Measurements from ENCODE around the gene KCNMA1. TPM values are rescaled to one million over a fixed set of nuclear protein-coding genes. Genes with fewer than 3 reads are reported as not detected.

KCNMA1 gene
- total and polyA plus RNA-seq, 10 donors = 9.3 to 114 (median 51.5) TPM

- H3K4me1 ChIP-seq = peaks cover 0 to 3% (median 0%) of the 10 kb centered on the region in 6 donors
- intact Hi-C loops (cut with DNase I; ENCODE audit: low total_unique reads) = no loop called here
- no peaks in the 10 kb centered on the region for H3K36me3 ChIP-seq
- no peaks in the 10 kb centered on the region for H3K9me3 ChIP-seq
- 65 to 79% (median 76%) methylated on average over 7 of the region's 7 CpGs for WGBS, 5 donors
- TF ChIP-seq POLR2A (IDR thresholded peaks at IDR 0.05) = no peak
- TF ChIP-seq POLR2AphosphoS5 (IDR thresholded peaks at IDR 0.05) = no peak
- no peak for TF ChIP-seq CTCF (IDR thresholded peaks at IDR 0.05 in 8 of 11, conservative IDR thresholded peaks at IDR 0.05 in 3 of 11)
- H3K4me3 ChIP-seq = no peak overlapping the region
- H3K27ac ChIP-seq = no peak overlapping the region
- no peaks in the 10 kb centered on the region for H3K27me3 ChIP-seq (replicated peaks in 1 of 7)
- no peak for DNase-seq
These were observed 734.1 kb downstream of the KCNMA1 start for GRCh38 chr10:76903387-76903945.

GRCh38 chr10:76902949-76903348, 734.7 kb downstream of the KCNMA1 start:
- intact Hi-C loops (cut with DNase I; ENCODE audit: low total_unique reads) = no loop called here
- Histone ChIP-seq H3K4me1 (peaks cover 0 to 3% (median 0%) of the 10 kb centered on the region in 6 donors), H3K27me3 (replicated peaks in 1 of 7) (no peaks in the 10 kb centered on the region), H3K9me3 (no peaks in the 10 kb centered on the region), H3K36me3 (no peaks in the 10 kb centered on the region), H3K4me3 (no peak overlapping the region), H3K27ac (no peak overlapping the region)
- no peak for DNase-seq
- 75 to 86% (median 81%) methylated on average over 10 of the region's 10 CpGs for WGBS, 5 donors
- TF ChIP-seq CTCF (IDR thresholded peaks at IDR 0.05 in 8 of 11, conservative IDR thresholded peaks at IDR 0.05 in 3 of 11) (no peak), POLR2AphosphoS5 (IDR thresholded peaks at IDR 0.05) (no peak), POLR2A (IDR thresholded peaks at IDR 0.05) (no peak)

- no peak for DNase-seq
These were observed 735.9 kb downstream of the KCNMA1 start for GRCh38 chr10:76901701-76902100.

GRCh38 chr10:76899490-76899889, 738.1 kb downstream of the KCNMA1 start:
- Histone ChIP-seq H3K4me1 (no peaks in the 10 kb centered on the region), H3K9me3 (peaks cover 0 to 16% (median 3%) of the 10 kb centered on the region in 8 donors), H3K27ac (no peak overlapping the region), H3K36me3 (no peaks in the 10 kb centered on the region), H3K4me3 (no peak overlapping the region), H3K27me3 (replicated peaks in 1 of 7) (no peaks in the 10 kb centered on the region)
- no peak for DNase-seq
- TF ChIP-seq POLR2AphosphoS5 (IDR thresholded peaks at IDR 0.05) = no peak
- no peak for TF ChIP-seq CTCF (IDR thresholded peaks at IDR 0.05 in 8 of 11, conservative IDR thresholded peaks at IDR 0.05 in 3 of 11)
- TF ChIP-seq POLR2A (IDR thresholded peaks at IDR 0.05) = no peak
- intact Hi-C loops (cut with DNase I; ENCODE audit: low total_unique reads) = no loop called here

More at GRCh38 chr10:76901701-76902100, 735.9 kb downstream of the KCNMA1 start:
- no peak for TF ChIP-seq POLR2AphosphoS5 (IDR thresholded peaks at IDR 0.05)
- TF ChIP-seq CTCF (IDR thresholded peaks at IDR 0.05 in 8 of 11, conservative IDR thresholded peaks at IDR 0.05 in 3 of 11) = no peak
- no peak for TF ChIP-seq POLR2A (IDR thresholded peaks at IDR 0.05)
- Histone ChIP-seq H3K4me3 (no peak overlapping the region), H3K36me3 (no peaks in the 10 kb centered on the region), H3K27ac (no peak overlapping the region), H3K27me3 (replicated peaks in 1 of 7) (no peaks in the 10 kb centered on the region), H3K9me3 (no peaks in the 10 kb centered on the region), H3K4me1 (peaks cover 0 to 3% (median 0%) of the 10 kb centered on the region in 6 donors)
- intact Hi-C loops (cut with DNase I; ENCODE audit: low total_unique reads) = no loop called here
- 87 to 96% (median 92%) methylated on average over 3 of the region's 3 CpGs for WGBS, 5 donors
